Measurements from ENCODE around the gene ATP5MC3.

ATP5MC3 gene

GRCh38 chr2:175167792-175168563, 13.5 kb downstream of the ATP5MC3 start, which contains the start of gene ATF2:
Gene ATF2, minus strand, starts transcription at chr2:175168203. Its CDS starts 31,760 bp downstream, at chr2:175136443.
- DNase-seq: peak; percentile 97 to 99

GRCh38 chr2:175167076-175167791, 14.3 kb downstream of the ATP5MC3 start:
- DNase-seq: peak in 1 of 2 donors; percentile 38

- DNase-seq: no peak
These were observed 15.2 kb downstream of the ATP5MC3 start for GRCh38 chr2:175166216-175166824.

- no peak for DNase-seq
These were observed 17.3 kb downstream of the ATP5MC3 start for GRCh38 chr2:175164235-175164634.

GRCh38 chr2:175158894-175159293, 22.6 kb downstream of the ATP5MC3 start:
- DNase-seq: no peak

GRCh38 chr2:175156534-175156933, 25.0 kb downstream of the ATP5MC3 start:
- no peak for DNase-seq

- no peak for DNase-seq
These were observed 26.8 kb downstream of the ATP5MC3 start for GRCh38 chr2:175154661-175155082.

- no peak for DNase-seq
These were observed 29.3 kb downstream of the ATP5MC3 start for GRCh38 chr2:175152242-175152641.

- DNase-seq: no peak
These were observed 29.7 kb downstream of the ATP5MC3 start for GRCh38 chr2:175151791-175152190.

- no peak for DNase-seq
These were observed 34.3 kb downstream of the ATP5MC3 start for GRCh38 chr2:175147186-175147585.

- no peak for DNase-seq
These were observed 37.8 kb downstream of the ATP5MC3 start for GRCh38 chr2:175143678-175144077.

GRCh38 chr2:175143191-175143590, 38.3 kb downstream of the ATP5MC3 start:
- DNase-seq: no peak

GRCh38 chr2:175140332-175140731, 41.2 kb downstream of the ATP5MC3 start:
- no peak for DNase-seq

GRCh38 chr2:175137793-175138192, 43.7 kb downstream of the ATP5MC3 start:
- no peak for DNase-seq

GRCh38 chr2:175136334-175137215, 44.9 kb downstream of the ATP5MC3 start:
- DNase-seq: no peak

- DNase-seq: no peak
These were observed 45.6 kb downstream of the ATP5MC3 start for GRCh38 chr2:175135862-175136261.

GRCh38 chr2:175135177-175135576, 46.3 kb downstream of the ATP5MC3 start:
- no peak for DNase-seq

GRCh38 chr2:175131252-175131651, 50.3 kb downstream of the ATP5MC3 start:
- no peak for DNase-seq

- no peak for DNase-seq
These were observed 54.8 kb downstream of the ATP5MC3 start for GRCh38 chr2:175126661-175127060.

All from bone marrow (tissue), 2 donors.